HepG2 (cell line): ENCODE data around the gene RPL35. TPM values are rescaled to one million over a fixed set of nuclear protein-coding genes. Genes with fewer than 3 reads are reported as not detected.

Experiments
- ADNP ChIP-seq: sonication (generic); formaldehyde crosslinking; IDR thresholded peaks from 2 replicates; pipeline ENCODE4 v1.4.0; 2020; ENCODE audit warnings: missing genetic modification reagents
- AKNA ChIP-seq: sonication (generic); formaldehyde crosslinking; IDR thresholded peaks from 2 replicates; pipeline ENCODE4 v1.4.0; 2020; ENCODE audit warnings: missing genetic modification reagents, borderline replicate concordance
- BRF2 ChIP-seq: sonication (generic); formaldehyde crosslinking; IDR thresholded peaks from 2 replicates; pipeline ENCODE4 v1.8.1; 2022; ENCODE audit warnings: mild to moderate bottlenecking, missing genetic modification reagents
- FOXJ3 ChIP-seq: sonication (generic); formaldehyde crosslinking; IDR thresholded peaks from 2 replicates; pipeline ENCODE4 v1.4.0; 2020; ENCODE audit warnings: missing genetic modification reagents, mild to moderate bottlenecking, borderline replicate concordance
- MAFF ChIP-seq: IDR thresholded peaks from 2 replicates; pipeline ENCODE4 v1.6.1; 2011; ENCODE audit warnings: low read depth, low read length, improper control_type of control experiment
- NFYB ChIP-seq: sonication (generic); formaldehyde crosslinking; IDR thresholded peaks from 2 replicates; pipeline ENCODE4 v1.4.0; 2020; ENCODE audit warnings: missing genetic modification reagents
- PRPF4 ChIP-seq: fragments of 200-400 bp; formaldehyde crosslinking; IDR thresholded peaks from 2 replicates; pipeline ENCODE4 v1.6.1; 2016; ENCODE audit warnings: low read length, low read depth; ENCODE audit not compliant: poor library complexity, severe bottlenecking
- RNF219 ChIP-seq: sonication (generic); formaldehyde crosslinking; IDR thresholded peaks from 2 replicates; pipeline ENCODE4 v1.5.0; 2020; ENCODE audit warnings: mild to moderate bottlenecking, missing genetic modification reagents
- ZKSCAN5 ChIP-seq: sonication (generic); formaldehyde crosslinking; IDR thresholded peaks from 2 replicates; pipeline ENCODE4 v1.5.1; 2020; ENCODE audit warnings: mild to moderate bottlenecking, missing genetic modification reagents
- ZNF251 ChIP-seq: sonication (generic); formaldehyde crosslinking; IDR thresholded peaks from 2 replicates; pipeline ENCODE4 v1.9.0; 2021; ENCODE audit warnings: mild to moderate bottlenecking, missing genetic modification reagents
- ZNF44 ChIP-seq: sonication (generic); formaldehyde crosslinking; IDR thresholded peaks from 2 replicates; pipeline ENCODE4 v1.5.1; 2020; ENCODE audit warnings: mild to moderate bottlenecking, missing genetic modification reagents
- ZNF496 ChIP-seq: sonication (generic); formaldehyde crosslinking; IDR thresholded peaks from 2 replicates; pipeline ENCODE4 v1.8.1; 2023; ENCODE audit warnings: mild to moderate bottlenecking, moderate library complexity, missing genetic modification reagents; ENCODE audit not compliant: insufficient replicate concordance
- ZNF747 ChIP-seq: sonication (generic); formaldehyde crosslinking; IDR thresholded peaks from 2 replicates; pipeline ENCODE4 v1.8.1; 2023; ENCODE audit warnings: missing genetic modification reagents, mild to moderate bottlenecking, borderline replicate concordance
- ZNF766 ChIP-seq: sonication (generic); formaldehyde crosslinking; IDR thresholded peaks from 2 replicates; pipeline ENCODE4 v1.5.0; 2020; ENCODE audit warnings: missing genetic modification reagents, borderline replicate concordance
- ZSCAN31 ChIP-seq: sonication (generic); formaldehyde crosslinking; IDR thresholded peaks from 2 replicates; pipeline ENCODE4 v1.5.0; 2020; ENCODE audit warnings: low read depth, mild to moderate bottlenecking, missing genetic modification reagents
- polyA plus RNA-seq, 8 experiments: library from polyadenylated mRNA; depleted of rRNA in 3 of 8; stranded (reverse) in 7 of 8; unstranded in 1 of 8; fragments of >200 nt; fragmentation: Illumina TruSeq in 4 of 8; extraction: Trizol in 4 of 8; gene quantifications; 2 replicates each; pipeline versions ENCODE4 v1.2.1 to v1.2.3, GENCODE V29; 2011 to 2016; ENCODE audit warnings: low read depth in 4 of 8, missing spikeins in 1 of 8, mixed read lengths in 1 of 8; ENCODE audit not compliant: insufficient read depth in 1 of 8
- total RNA-seq, 5 experiments: library from RNA; depleted of rRNA; stranded (reverse); fragments of >200 nt; fragmentation: Illumina TruSeq; extraction: Trizol; gene quantifications; 2 replicates each; pipeline ENCODE4 v1.2.3, GENCODE V29; 2016; ENCODE audit warnings: low read depth in 1 of 5
- TF ChIP-seq, protein P1 (sequence below): IDR thresholded peaks from 2 replicates; pipeline ENCODE4 v1.6.1; 2016; ENCODE audit warnings: low read depth

RPL35 gene
- total and polyA plus RNA-seq, 2 of the 13 experiments (the other 11 are each of a cell fraction or from before 2014, with no cell fraction given) = 2,153 to 2,935 TPM

- no peak for TF ChIP-seq AKNA (CRISPR knock-in tag)
- TF ChIP-seq MAFF = no peak
- TF ChIP-seq ZNF496 = no peak
- TF ChIP-seq ADNP = 0 out of 2 replicates have a peak, but pooled peaks have one; percentile 21
- TF ChIP-seq FOXJ3 (CRISPR knock-in tag) = no peak
- no peak for TF ChIP-seq BRF2 (CRISPR knock-in tag)
- no peak for TF ChIP-seq ZNF44 (CRISPR knock-in tag)
- TF ChIP-seq, protein P1, sequence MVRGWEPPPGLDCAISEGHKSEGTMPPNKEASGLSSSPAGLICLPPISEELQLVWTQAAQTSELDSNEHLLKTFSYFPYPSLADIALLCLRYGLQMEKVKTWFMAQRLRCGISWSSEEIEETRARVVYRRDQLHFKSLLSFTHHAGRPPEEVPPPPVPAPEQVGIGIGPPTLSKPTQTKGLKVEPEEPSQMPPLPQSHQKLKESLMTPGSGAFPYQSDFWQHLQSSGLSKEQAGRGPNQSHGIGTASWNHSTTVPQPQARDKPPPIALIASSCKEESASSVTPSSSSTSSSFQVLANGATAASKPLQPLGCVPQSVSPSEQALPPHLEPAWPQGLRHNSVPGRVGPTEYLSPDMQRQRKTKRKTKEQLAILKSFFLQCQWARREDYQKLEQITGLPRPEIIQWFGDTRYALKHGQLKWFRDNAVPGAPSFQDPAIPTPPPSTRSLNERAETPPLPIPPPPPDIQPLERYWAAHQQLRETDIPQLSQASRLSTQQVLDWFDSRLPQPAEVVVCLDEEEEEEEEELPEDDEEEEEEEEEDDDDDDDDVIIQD (CRISPR knock-in tag) = no peak
- no peak for TF ChIP-seq ZNF251 (CRISPR knock-in tag)
- no peak for TF ChIP-seq ZKSCAN5
- no peak for TF ChIP-seq RNF219 (CRISPR knock-in tag)
- no peak for TF ChIP-seq NFYB (CRISPR knock-in tag)
- TF ChIP-seq ZSCAN31 = no peak
- TF ChIP-seq PRPF4 = no peak
- no peak for TF ChIP-seq ZNF766
- no peak for TF ChIP-seq ZNF747 (CRISPR knock-in tag)
Measured at GRCh38 chr9:124852829-124853531, 8.8 kb downstream of the RPL35 start, which contains the start of gene WDR38 (continued).
